ENCODE data around the gene FAM171A1. TPM values are rescaled to one million over a fixed set of nuclear protein-coding genes. Genes with fewer than 3 reads are reported as not detected.
"Not testable (repeated sequence)": the region's sequence is repeated elsewhere in the genome, so short reads cannot be mapped to it uniquely, and the experiment has no call there.

The FAM171A1 gene
- polyA plus RNA-seq (ENCODE audit: insufficient read length in 10 of 10), result 10 to 100 TPM; 28.3 to 54.8 (median 34.3) TPM
- long read RNA-seq, donor 1, transcript FAM171A1-201 (8 exons, 3,952 nt), result major isoform, 6 of 6 reads
- long read RNA-seq, donor 1, partial matches to known transcripts, result 0 of 6 reads
- long read RNA-seq, donor 1, other reads (novel, unspliced or antisense), result 0 of 6 reads
- long read RNA-seq, donor 2, transcript FAM171A1-201 (8 exons, 3,952 nt), result major isoform, 5 of 5 reads
- long read RNA-seq, donor 2, partial matches to known transcripts, result 0 of 5 reads
- long read RNA-seq, donor 2, other reads (novel, unspliced or antisense), result 0 of 5 reads
- long read RNA-seq, donor 3, result 0 reads
- long read RNA-seq, donor 4, partial matches to known transcripts, result 0 of 4 reads
- long read RNA-seq, donor 4, other reads (novel, unspliced or antisense), result 0 of 4 reads
- long read RNA-seq, donor 5, transcript FAM171A1-201 (8 exons, 3,952 nt), result major isoform, 9 of 9 reads
- long read RNA-seq, donor 5, partial matches to known transcripts, result 0 of 9 reads
- long read RNA-seq, donor 5, other reads (novel, unspliced or antisense), result 0 of 9 reads
- long read RNA-seq, donor 6, transcript FAM171A1-201 (8 exons, 3,952 nt), result major isoform, 12 of 12 reads
- long read RNA-seq, donor 6, partial matches to known transcripts, result 0 of 12 reads
- long read RNA-seq, donor 6, other reads (novel, unspliced or antisense), result 0 of 12 reads
- long read RNA-seq, donor 7, transcript FAM171A1-201 (8 exons, 3,952 nt), result major isoform, 9 of 9 reads
- long read RNA-seq, donor 7, partial matches to known transcripts, result 0 of 9 reads
- long read RNA-seq, donor 7, other reads (novel, unspliced or antisense), result 0 of 9 reads
- long read RNA-seq, donor 8, transcript FAM171A1-201 (8 exons, 3,952 nt), result major isoform, 5 of 5 reads
- long read RNA-seq, donor 8, partial matches to known transcripts, result 0 of 5 reads
- long read RNA-seq, donor 8, other reads (novel, unspliced or antisense), result 0 of 5 reads
- long read RNA-seq, donor 9, result 0 reads

DNA sequence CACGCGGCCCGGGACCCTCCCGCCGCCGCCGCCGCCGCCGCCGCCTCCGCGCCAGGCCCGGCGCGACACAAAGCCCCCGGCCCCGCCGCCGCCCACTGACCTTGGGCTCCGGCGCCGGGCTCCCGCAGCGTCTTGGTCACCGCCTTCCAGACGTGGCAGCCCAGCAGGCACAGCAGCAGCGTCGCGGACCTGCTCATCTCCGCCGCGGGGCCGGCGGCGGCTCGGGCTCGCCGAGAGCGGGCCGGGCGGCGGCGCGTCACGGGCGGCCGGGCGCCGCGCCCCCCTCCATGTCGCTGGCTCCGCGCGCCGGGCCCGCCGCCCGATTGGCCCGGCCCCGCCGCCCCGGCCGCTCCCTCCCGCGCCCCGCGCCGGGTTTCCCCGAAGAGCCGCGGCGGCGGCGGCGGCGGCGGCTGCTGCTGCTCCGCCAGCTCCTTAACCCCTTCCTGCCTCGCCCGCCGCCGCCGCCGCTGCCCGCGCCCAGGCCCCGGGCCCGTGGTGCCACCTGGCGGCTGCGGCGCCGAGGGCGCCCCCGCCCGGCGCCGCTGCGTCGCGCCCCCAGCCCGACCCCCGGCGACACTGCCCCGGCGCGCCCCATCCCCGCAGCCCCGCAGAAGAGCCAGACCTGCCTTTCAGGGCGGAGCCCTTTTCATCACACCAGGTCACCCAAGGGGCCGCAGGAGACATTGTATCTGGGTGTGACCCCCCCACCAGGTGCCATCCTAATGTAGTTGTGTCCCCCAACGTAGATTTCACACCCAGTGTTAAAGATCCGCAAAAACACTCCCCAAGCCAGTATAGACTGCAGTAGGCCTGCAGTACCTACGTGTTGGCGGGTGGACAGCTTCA, at the start of gene FAM171A1:
FAM171A1 (minus strand) TSS at position 434 of the 846 bp plus-strand sequence; CDS start at position 197, 237 bp downstream.
- DNase-seq, result peak; percentile 48 to 69 (median 54)

DNA sequence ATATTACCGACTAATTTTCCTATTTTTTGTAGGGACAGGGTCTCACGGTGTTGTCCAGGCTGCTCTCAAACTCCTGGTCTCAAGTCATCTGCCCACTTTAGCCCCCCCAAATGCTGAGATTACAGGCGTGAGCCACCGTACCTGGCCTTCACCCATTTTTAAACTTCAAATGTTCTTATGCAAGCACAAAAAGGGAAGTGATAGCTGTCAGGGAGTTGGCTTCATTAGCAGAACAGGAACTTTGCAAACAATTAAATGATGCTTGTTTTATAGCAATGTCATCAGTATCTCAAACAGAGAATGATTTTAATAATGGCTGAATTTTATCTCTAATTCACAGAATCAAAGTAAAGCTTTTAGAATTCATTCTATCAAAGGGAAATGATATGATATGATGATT, 49.8 kb upstream of the FAM171A1 start:
- no peak for DNase-seq

DNA sequence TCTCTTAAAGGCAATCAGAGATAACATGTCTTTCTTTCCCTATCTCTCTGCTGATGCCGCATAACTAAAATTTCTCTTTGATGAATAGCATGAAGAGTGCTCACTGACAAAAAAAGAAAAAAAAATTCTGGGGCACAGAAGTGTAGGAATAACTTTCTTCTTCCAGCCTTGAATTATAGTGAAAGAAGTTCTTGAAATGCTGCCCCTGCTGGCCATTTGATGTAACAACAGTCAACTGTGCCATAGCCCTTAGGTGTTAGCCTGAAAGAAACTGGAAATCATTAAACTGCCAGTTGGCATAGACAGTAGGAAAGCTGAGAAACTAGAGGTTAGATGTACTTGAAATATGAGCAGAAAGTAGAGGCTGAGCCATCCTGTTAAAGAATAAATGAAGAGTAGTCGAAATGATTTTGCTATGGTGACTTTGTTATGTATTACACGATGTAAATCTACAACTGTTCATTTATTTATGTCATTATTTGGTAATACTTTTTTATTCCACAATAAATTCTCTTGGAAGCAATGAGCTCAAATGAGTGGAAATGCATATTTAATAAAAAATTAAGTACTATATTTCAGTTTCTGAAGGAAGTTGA, 48.3 kb upstream of the FAM171A1 start:
- peak; percentile 15 to 61 (median 44) for DNase-seq

DNA sequence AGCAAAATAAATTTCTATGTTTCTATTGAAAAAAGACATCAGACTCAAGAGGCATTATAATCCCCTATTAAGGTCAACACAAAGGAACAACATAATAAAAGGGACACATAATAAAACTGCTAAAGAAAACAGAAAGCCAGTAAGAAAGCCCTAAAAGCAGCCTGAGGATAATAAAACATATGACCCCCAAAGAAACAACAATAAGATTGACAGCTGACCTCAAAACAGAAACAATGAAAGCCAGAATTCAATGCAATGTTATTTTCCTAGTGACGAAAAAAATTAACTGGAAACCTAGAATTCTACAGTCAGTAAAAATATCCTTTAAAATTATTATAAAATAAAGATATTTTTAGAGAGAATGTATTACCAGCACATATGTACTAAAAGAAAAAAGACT, 44.9 kb upstream of the FAM171A1 start:
- DNase-seq, result no peak

DNA sequence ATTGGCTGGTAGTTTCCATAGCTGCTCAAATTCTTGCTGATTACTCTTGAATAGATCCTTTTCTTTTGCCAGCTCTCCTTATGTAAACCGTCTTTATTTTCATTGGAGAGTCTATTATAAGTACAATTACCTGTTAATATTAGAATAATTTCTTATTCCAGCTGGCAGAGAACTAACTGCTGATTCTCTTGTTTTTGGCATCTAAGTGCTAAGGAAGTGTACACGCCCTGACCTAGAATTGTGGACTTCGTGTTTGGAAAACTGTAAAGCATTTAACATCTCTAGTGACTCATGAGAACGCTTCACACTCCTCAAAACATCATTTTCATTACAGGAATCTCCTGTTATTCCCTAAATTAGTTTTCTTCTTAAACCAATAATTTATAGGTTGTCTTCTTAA, 39.9 kb upstream of the FAM171A1 start:
- peak in 1 of 3 donors; percentile 24 for DNase-seq

DNA sequence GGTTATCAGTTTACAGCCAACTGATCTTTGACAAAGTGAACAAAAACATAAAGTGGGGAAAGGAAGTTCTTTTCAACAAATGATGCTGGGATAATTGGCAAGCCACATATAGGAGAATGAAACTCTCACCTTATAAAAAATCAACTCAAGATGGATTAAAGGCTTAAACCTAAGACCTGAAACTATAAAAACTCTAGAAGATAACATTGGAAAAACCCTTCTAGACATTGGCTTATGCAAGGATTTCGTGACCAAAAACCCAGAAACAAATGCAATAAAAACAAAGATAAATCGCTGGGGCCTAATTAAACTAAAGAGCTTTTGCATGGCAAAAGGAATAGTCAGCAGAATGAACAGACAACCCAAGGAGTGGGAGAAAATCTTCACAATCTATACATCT, 38.3 kb upstream of the FAM171A1 start:
- DNase-seq, result not testable (repeated sequence)

DNA sequence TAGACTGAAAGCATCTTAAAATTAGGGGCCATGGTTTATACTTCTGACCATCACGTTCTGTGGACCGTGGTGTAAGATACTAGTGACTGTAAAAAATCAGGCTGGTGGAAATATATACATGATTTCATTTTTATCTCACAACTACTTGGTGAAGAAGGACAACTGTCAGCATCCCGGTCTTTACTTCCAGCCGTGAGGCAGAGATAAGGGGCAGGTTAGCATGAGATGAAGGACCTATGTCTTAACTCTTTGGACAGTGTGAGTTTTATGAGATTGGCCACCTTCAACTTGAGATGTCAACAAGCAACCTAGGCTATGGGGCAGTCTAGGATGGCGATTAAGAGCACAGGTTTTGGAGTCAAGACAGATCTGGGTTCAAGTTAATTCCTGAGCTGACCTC, 37.5 kb upstream of the FAM171A1 start:
- no peak for DNase-seq

DNA sequence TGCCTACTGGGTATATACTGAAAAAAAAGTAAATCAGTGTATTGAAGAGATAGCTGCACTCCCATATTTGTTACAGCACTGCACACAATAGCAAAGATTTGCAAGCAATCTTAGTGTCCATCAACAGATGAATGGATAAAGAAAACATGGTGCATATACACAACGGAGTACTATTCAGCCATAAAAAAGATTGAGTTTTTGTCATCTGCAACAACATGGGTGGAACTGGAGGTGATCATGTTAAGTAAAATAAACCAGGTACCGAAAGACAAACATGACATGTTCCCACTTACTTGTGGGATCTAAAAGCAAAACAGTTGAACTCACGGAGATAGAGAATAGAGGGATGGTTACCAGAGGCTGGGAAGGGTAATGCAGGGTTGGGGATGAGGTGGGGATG, 34.2 kb upstream of the FAM171A1 start:
- DNase-seq, result no peak

DNA sequence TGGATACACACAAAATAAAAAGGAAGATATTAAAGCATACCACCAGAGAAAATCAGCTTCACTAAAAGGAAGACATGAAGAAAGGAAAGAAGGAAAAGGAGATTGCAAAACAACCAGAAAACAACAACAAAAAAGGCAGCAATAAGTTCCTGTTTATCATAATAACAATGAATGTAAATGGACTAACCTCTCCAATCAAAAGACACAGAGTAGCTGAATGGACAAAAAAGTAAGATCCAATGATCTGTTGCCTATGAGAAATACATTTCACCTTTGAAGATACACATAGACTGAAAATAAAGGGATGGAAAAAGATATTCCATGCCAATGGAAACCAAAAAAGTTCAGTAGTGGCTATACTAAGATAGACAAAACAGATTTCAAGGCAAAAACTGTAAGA, 30.3 kb upstream of the FAM171A1 start:
- no peak for DNase-seq

DNA sequence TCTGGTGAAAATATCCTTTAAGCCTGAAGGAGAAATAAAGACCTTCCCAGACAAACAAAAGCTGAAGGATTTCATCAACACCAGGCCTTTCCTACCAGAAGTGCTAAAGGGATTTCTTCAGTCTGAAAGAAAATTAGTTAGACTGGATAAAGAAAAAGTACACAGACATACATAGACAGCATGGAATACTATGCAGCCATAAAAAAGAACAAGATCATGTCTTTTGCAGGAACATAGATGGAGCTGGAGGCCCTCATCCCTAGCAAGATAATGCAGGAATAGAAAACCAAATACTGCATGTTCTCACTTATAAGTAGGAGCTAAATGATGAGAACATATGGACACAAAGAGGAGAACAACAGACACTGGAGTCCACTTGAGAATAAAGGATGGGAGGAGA, 29.4 kb upstream of the FAM171A1 start:
- not testable (repeated sequence) for DNase-seq

DNA sequence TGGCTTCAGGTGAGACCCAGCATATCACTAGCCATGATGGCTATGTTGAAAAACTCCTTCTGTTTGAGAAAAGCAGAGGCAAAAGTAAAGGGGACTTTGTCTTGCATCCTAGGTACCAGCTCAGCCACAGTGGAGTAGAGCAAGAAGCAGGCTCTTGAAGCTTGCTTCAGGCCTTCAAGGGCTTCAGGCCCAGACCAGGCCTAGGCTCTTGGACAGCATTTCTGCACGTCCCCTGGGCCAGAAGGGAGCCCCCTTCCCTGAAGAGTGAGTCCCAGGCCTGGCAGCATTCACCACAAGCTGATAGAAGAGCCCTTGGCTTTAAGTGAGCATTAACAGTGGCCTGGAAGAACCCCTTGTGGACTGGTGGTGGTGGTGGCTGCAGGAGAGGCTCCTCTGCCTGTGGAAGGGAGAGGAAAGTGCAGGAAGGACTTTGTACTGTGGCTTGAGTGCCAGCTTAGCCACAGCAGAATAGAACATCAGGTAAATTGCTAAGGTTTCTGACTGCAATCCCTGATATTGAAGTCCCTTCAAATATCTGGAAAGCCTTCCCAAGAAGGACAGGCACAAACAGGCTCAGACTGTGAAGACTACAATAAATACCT, 28.1 kb upstream of the FAM171A1 start:
- DNase-seq, result no peak

DNA sequence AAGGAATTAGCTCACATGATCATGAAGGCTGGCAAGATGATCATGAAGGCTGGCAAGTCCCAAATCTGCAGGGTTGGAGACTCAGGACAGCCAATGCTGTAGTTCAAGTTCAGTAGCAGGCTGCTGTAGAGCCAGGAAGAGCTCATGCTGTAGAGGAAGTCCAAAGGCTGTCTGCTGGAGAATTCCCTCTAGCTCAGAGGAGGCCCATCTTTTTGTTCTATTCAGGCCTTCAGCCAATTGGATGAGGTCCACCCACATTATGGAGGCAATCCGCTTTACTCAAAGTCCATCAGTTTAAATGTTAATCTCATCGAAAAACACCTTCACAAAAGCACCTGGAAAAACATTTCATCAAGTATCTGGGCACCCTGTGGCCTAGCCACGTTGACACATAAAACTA, 24.8 kb upstream of the FAM171A1 start:
- peak in 2 of 3 donors; percentile 47 to 80 for DNase-seq

DNA sequence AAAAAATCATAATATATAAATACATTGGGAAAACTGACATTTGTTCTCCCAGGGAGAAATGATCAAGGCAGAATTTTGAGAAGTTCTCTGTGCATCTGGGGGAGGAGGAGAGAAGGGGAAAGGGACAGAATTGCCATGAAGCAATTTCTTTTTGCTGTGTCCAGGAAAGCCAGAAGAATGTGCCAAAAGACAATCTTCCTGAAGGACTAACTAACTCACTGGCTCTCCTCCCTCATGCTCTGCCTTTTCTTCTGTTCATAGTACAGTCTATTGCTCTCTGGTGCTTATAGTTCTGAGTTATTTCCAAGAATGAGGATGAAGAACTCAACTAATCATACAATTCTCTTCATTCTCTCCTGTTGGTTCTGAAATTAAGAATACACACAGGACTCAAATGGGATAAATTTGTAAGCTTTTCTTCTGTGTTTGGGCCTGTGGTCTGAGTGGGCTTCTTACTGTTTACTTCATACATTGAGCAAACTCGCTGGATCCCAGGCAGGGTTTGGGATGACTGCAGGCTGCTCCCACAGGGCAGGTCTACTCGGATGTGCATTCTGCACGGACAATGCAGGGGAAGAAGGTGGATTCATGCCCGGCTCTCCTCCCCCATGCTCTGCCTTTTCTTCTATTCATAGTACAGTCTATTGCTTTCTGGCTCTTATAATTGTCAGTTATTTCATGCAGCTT, 22.2 kb upstream of the FAM171A1 start:
- DNase-seq, result peak; percentile 48 to 82 (median 73)

DNA sequence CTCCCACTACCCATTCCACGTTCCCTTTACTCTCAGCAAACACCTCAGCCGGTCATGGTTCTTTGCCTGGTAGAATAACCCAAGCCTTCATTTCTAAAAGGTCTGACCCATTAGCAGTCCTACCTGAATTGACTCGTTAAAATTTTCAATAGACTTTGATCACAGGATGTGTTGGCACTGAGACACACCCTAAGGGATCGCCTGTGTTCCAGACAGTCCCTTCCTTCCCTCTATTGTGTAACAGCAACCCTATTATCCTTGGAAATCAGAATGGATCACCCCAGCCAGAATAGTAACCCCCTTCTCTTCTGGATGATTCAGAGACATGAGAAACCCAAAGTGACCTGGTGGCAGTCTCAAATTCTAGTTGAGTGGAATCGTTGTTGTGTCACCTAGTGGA, 20.4 kb upstream of the FAM171A1 start:
- no peak for DNase-seq

DNA sequence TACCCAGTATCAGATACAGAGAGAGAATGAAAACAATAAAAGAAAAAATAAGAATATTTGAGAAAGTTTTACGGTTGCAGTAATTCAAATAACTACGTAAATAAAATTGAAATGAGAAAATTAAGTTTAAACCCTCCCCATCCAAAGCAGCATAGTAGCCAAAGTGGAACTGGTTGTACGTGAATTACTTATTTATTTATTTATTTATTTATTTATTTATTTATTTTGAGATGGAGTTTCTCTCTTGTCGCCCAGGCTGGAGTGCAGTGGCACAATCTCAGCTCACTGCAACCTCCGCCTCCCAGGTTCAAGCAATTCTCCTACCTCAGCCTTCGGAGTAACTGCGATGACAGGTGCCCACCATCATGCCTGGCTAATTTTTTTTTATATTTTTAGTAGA, 17.1 kb upstream of the FAM171A1 start:
- DNase-seq, result not testable (repeated sequence)

DNA sequence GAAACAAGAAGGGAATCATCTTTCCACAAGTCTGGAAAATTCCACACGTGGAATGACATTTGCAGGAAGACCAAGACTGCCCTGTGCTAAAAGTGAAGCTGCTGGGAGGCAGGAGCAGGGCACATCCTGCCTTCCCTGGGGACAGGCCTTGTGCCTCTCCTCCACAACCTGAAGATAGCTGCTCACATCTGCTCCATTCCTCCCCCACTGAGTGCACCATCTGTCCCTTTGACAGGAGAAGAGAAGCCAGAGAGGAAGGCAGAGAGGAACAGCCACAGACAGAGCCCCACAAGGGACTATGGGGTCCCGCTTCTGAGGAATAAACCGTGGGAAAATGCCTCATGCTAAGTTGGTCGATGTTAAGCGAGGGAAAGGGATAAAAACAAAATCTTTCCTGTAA, 15.9 kb upstream of the FAM171A1 start:
- DNase-seq, result no peak

DNA sequence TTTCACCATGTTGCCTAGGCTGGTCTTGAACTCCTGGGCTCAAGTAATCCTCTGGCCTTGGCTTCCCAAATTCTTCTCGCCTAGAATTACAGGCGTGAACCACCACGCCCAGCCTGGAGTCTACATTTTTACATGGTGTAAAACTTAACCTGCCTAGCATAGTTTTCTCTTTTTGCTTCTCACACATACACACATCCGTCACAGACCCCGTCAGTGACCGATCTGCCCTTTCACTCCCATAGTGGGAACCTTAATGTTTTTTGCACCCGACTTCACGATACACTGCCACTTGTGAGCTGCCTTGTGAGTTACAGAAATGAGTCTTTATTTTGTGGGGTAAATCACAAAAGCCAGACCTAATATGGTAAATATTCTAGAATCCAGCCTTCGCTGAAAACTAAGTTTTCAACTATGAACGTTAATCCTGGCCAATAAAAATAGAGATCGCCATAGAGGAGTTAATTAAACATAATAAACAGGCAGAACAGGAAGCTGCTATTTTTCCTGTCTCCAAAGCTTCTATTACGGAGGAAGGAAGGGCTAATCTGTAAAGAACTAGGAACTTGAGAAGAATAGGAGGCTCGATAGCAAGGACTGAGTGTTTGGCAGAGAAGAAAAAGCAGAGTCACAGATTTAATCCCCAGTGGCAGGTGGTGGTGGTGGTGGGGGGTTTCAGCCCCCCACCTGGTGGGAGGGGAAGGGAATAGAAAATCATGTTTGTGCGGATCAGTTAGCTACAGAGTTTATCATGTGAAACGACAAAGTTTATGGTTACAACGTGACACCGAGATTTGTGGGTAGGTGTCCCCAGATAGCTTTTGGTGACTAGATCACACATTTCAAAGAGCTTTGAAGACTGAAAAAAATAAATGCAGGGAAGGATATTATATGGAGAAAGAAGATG, 14.7 kb upstream of the FAM171A1 start:
- no peak for DNase-seq

DNA sequence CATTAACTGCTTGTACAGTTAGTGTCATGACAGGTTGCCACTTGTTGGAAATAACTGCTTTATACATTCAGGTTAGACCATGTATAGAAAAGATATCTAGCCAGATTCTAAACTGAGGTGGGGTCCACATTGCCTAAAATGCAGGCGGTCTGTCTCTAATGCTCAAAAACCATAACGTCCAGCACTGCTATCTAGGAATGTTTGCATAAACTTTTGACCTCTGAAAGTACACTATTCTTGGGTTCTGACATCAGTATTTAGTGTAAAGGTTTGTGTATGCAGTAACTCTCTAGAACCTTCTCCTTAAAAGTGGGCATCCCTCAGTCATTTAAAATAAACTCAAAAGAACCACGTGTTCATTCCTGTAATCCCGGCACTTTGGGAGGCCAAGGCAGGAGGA, 10.3 kb upstream of the FAM171A1 start:
- no peak for DNase-seq

DNA sequence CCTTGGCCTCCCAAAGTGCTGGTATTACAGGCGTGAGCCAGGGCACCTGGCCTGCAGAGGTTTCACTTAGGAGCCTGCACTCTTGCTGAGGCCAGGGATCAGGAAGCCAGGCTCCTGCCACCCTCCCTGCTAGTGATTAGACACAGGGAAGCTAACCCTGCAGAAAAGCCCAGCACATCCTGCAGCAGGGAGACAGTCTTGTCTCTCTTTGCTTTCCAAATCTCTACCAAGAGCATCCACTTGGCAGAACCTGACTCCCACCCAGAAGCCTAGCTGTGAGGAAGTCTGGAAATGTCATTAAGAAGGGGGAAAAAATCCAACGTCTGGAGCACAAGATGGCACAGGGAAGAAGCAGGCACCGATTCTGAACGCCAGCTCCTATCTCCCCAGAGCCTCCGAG, 8.0 kb upstream of the FAM171A1 start:
- no peak for DNase-seq
